Stimulated activated CD4-positive, alpha-beta T cell treated with anti-CD3 and anti-CD28 coated beads, Interleukin-15, amount 100 ng/mL, for 48 hours (primary cell): Measurements from ENCODE around the gene CSNK1G2.

Experiments
- DNase-seq, 2 donors: peaks; one replicate each; pipeline ENCODE4 v3.0.0-alpha.2; 2020; ENCODE audit warnings: low read depth in 2 of 2

The CSNK1G2 gene

GRCh38 chr19:1944088-1944915, 3.3 kb downstream of the CSNK1G2 start:
- no peak for DNase-seq

- no peak for DNase-seq
Observed at GRCh38 chr19:1944916-1945561, 4.1 kb downstream of the CSNK1G2 start.

DNA sequence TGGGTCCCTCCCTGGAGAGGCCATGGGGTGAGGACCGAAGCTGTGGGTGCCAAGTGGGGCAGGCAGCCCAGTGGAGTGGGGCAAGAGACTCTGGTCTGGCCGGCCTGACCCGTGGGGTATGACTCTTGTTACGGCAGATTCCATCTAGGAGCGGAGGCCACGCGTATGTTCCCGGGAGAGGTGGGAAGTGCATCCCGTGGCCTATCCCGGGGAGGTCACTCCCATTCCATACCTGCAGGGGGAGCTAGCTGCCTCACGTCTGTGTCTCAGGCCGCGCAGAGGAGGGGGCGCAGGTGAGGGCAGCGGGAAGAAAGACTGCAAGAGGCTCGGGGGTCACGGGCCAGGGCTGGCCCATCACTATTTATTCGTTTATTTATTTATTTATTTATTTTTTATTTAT, 4.9 kb downstream of the CSNK1G2 start:
- no peak for DNase-seq

DNA sequence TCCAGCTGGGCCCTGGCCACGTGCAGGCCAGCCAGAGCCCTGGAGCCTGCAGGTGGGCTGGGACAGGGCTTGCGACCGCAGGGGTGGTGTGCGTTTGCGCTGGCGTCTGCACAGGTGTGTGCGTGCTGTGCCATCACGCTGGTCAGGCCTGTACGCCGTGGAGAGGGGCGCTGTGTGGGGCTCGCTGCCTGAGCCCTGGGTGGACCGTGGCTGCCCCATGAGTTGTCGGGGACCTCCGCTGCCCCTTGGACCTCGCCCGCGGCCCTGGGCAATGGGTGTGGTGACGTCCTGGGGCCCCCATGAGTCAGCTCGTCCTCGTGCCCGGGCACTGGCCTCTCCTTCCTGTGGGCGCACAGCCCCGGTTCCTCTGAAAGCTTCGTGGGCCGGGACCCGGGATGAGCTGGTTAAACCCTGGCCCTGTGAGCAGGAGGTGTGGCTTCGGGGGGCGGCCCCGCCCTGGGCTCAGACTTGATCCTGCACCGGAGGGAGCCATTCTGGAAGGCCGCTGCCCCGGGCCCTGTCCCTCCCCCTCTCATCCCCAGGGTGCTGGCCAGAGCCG, 6.8 kb downstream of the CSNK1G2 start:
- no peak for DNase-seq

DNA sequence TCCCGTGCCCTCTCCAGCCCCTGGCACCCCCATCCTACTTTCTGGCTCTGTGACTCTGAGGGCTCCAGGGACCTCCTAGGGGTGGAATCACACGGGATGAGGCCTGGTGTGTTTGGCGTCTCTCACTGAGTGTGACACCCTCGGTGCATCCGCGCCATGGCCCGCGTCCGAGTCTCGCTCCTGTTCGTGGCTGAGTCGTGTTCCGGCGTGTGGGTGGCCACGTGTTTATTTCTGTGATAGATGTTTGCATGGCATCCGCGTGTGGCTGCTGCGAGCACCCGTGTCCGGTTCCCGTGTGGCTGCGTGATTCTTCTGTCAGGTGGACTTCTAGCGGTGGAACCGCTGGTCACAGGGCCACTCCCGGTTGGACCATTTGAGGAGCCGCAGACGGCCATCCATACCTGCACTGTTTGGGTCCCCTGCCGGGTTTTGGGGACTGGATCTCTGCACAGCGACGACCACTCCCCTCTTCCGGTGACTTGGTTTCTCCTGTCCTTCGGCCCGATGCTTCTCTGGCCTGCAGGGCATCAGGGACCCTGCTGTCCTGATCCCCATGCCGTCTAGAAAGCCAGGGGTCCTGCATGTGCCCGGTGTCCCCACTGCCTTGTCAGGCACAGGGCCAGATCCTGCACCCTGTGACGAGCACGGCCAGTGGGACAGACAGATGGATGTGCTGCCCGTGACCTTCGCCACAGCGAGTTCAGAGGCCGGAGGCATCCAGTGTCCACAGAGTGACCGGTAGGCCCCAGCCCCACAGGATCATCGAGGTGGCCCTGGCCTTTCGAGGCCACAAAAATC, 8.5 kb downstream of the CSNK1G2 start:
- DNase-seq, result no peak

DNA sequence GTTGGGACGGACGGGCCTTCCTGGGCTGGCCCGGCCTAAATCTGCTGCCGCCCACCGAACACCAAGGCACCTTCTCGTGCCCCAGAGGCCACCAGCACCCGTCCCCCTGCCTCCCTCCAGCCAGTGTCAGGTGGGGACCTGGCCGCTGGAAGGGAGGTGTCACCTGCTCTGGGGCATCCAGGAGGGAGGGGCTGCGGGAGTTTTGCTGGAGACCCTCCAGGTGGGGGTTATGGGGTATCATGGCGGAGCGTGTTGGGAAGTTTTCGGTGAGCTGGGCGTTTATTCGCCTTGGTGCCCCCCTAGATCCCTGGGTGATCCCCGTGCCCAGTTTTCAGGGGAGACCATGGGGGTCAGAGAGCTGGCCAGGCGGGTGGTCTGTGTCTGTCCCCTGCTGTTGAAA, 9.7 kb downstream of the CSNK1G2 start:
- DNase-seq, result no peak

GRCh38 chr19:1952635-1953034, 11.7 kb downstream of the CSNK1G2 start:
- no peak for DNase-seq

GRCh38 chr19:1953037-1953436, 12.1 kb downstream of the CSNK1G2 start:
- no peak for DNase-seq

DNA sequence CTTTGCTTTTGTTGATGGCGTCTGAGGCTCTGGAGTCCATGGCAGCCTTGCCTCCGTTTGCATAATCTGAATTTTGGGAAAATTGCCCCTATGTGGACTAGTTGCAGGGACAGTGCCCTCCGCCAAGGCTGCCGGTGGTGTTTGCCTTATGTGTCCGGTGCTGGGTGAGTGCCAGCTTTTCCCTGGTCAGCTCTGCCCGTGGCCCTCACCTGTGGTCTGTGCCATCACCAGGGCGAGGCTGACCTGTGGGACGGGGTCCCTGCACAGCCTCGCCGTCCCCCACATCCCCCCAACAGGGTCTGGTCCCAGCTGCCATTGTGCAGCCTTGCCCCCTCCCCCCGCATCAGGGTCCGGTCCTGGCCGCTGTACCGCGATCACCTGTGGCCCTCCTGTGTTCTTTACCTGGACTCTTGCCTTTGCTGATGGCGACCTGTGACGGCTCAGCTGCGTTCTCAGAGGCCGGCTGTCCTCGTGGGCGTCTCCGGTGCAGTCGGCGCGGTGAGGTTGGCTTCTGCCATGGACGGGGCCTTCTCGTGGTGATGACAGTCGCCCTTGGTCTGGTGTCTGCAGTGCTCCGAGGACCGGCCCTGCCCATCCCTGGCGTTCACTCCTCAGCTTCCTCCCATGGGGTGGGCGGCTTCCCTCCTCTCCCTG, 12.6 kb downstream of the CSNK1G2 start:
- DNase-seq, result no peak

DNA sequence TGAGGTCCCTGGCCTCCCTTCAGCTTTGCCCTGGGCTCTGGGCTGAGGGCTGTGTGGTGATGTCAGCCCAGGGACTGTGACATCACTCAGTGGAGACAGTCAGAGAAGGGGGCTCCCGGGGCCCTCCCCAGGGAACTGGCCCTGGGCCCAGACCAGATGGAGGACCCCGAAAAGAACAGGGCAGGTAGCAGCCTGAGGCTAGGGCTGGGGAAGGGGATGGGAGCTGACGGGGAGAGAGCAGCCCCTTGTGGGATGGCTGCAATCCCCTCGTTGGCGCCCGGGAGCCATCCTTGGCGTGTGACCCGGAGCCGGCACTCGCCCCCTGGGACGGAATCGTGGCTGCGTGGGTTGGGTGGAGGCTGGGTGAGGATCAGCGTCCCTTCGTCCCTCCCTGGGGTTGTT, 13.6 kb downstream of the CSNK1G2 start:
- DNase-seq, result no peak

GRCh38 chr19:1955171-1956121, 14.5 kb downstream of the CSNK1G2 start:
- no peak for DNase-seq

DNA sequence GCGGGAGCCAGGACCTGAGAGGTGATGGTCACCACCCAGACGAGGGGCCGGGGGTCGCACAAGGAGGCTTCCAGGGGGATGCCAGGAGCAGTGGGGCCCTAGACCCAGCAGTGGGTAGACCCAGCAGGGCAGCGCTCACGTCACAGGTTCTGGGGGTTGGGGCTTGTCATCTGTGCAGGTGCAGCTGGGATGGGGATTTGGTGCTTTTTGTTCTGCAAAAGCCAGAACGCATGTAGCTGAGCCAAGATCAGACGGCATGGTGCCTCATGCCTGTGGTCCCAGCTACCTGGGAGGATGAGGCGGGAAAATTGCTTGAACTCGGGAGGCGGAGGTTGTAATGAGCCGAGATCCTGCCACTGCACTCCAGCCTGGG, 15.1 kb downstream of the CSNK1G2 start:
- no peak for DNase-seq

DNA sequence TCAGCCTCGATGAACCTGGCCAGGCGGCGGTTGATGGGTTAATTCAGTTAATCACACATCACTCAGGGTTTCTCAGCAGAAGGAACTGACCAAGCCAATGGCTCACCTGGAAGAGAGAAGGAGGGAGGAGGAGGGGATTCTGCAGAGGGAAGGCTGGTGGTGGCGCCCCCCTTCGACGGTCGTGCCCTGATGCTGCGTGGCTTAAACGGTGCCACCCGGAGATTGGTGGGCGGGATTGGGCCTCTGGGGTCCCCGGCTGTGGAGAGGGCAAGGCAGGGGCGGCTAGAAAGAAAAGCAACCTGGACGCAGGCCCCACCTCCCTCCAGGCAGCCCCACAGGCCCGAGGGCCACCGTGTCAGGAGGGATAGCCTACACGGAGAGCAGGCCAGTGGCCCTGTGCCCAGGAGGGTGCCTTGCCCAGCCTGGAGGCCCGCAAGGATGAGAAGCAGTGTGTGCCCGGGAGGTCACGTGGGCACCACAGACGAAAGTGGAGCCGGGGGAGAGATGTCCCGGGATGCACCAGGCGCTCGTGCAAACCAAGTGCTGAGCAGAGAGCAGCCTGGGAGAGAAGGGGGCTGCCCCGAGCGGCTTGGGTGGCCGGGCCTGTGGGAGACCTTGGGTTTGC, 16.0 kb downstream of the CSNK1G2 start:
- no peak for DNase-seq

GRCh38 chr19:1957562-1958248, 16.7 kb downstream of the CSNK1G2 start:
- no peak for DNase-seq

DNA sequence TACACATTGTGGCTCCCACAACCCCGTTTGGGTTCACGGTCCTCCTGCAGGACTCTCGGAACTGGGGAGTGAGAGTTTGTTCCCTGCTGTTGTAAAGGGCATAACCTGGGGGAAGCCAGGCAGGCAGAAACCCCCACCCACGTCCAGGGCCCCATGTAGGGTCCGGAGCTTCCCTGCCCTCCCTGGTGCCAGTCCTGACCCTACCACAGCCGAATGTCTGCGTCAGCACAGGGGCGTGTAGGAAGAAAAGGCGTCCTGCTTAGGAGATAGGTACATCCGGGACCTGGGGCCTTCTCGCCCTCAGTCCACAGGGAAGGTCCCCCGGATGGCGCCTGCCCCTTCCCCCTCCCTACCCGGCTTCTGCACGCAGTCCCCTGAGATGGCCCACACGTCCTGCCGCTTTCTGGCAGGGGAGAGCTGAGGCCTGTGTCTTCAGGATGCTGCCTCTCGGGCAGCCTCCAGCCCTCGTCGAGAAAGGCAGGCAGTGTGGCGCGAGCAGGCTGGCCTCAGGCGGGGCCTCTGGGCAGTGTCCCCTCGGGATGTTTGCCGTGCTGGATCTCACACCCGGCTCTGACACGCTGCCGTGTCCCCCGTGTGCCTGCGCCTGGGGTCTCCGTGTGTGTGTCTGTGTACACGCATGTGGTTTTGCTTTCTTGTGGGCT, 19.1 kb downstream of the CSNK1G2 start:
- DNase-seq, result no peak

DNA sequence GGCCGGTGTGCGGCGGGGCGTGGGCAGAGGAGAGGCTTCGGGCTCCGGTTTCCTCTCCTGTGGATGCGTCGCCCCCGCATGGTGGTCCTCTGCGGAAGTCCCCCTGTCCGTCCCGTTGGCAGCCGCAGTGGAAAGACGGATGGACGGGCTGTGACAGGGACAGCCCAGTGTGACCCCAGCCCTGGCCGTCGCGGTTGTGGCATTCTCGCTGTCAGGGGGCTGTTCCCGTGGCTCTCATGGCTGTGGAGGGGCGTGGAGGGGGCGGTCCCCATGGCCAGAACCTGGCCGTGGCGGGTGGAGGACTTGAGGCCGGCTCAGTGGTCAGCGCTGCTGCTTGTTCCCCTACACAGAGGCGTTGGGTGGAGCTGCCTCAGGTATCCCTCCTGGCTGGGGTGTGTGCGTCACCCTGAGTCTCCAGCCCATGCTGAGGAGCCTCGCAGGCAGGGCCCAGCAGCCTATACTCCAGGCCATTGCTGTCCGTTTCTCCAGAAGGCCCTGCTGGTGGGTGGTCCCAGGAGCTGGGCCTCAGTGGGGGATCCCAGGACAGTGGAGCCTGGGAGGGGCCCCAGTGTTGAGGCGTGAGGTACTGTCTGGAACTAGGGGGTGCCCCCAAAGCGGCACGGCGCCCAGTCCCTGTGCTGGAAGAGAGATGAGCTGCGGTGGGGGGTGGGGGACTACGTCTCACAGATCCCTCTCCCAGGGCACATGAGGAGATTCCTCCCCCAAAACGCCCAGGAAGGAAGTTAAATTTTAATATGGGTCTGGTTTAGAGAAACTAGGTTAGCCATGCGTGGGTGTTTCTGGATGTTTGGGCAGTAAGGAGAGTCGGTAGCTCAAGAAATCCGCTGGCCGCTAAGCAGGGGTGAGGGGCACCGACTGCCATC, 20.3 kb downstream of the CSNK1G2 start:
- no peak for DNase-seq

DNA sequence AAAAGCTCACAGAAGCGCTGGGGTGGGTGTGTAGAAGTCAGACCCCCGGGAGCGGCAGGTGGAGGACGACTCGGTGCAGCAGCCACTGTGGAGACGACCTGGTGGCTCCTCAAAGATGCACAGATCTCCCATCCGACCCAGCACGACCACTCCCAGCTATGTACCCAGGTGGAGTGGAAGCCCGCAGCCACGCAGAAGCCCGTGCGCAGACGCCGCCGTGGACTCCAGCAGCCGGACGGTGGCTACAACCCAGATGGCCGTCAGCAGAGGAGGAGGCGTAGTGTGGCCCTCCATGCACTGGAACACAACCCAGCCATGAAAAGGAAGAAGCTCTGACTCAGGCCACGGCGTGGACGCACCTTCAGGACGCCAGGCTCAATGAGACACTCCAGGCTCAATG, 21.7 kb downstream of the CSNK1G2 start:
- DNase-seq, result no peak

GRCh38 chr19:1967087-1967608, 26.2 kb downstream of the CSNK1G2 start:
- DNase-seq, result no peak
